IMR-90 (cell line): ENCODE measurements around the gene CIROP. TPM values are rescaled to one million over a fixed set of nuclear protein-coding genes. Genes with fewer than 3 reads are reported as not detected.

Source experiments
- ATAC-seq: fragments of 200-7000 bp; cut with Tn5 transposase; 2 replicates; pipeline ENCODE4 v1.9.1; 2020; ENCODE audit warnings: low read depth, mild to moderate bottlenecking, moderate library complexity
- BruUV-seq: library from RNA; stranded (reverse); fragments of 400-500 nt; replicated peaks from 2 replicates; lab custom pipeline; 2021; lab: Mats Ljungman, UMichigan
- CTCF ChIA-PET: fragments of 300-600 bp; formaldehyde crosslinking; extraction: SDS; loops from one replicate; lab custom pipeline; 2021; ENCODE audit warnings: antibody characterized with exemption; lab: Yijun Ruan, JAX
- POLR2A ChIA-PET: fragments of 300-600 bp; sonication (Branson Sonifier 250); formaldehyde crosslinking; loops from one replicate; lab custom pipeline; 2022; ENCODE audit warnings: antibody characterized with exemption; ENCODE audit not compliant: unreplicated experiment; lab: Charles Lee
- DNase-seq: peaks from one replicate; pipeline ENCODE4 v3.0.0; 2013
- H2AFZ ChIP-seq: replicated peaks from 2 replicates; pipeline ENCODE3; 2013; ENCODE audit warnings: low read length, mild to moderate bottlenecking; ENCODE audit not compliant: poor library complexity
- H2AK5ac ChIP-seq: 2 replicates; pipeline ENCODE4 v1.6.1; 2013; ENCODE audit warnings: low read depth, low read length, inconsistent platforms
- H2AK9ac ChIP-seq: replicated peaks from 2 replicates; pipeline ENCODE3; 2013; ENCODE audit warnings: mild to moderate bottlenecking, low read depth, low read length, moderate library complexity; ENCODE audit not compliant: poor library complexity
- H2BK120ac ChIP-seq: 2 replicates; pipeline ENCODE4 v1.6.1; 2013; ENCODE audit warnings: low read depth, low read length, inconsistent platforms
- H2BK15ac ChIP-seq: 3 replicates; pipeline ENCODE4 v1.6.1; 2013; ENCODE audit warnings: low read depth, low read length, inconsistent platforms
- H2BK20ac ChIP-seq: 2 replicates; pipeline ENCODE4 v1.6.1; 2013; ENCODE audit warnings: low read depth, mild to moderate bottlenecking, inconsistent platforms, low read length, moderate library complexity
- H2BK5ac ChIP-seq: 2 replicates; pipeline ENCODE4 v1.6.1; 2013; ENCODE audit warnings: mild to moderate bottlenecking, low read depth, low read length, inconsistent platforms; ENCODE audit not compliant: poor library complexity, severe bottlenecking
- H3K14ac ChIP-seq: replicated peaks from 2 replicates; pipeline ENCODE4 v1.6.1; 2013; ENCODE audit warnings: low read depth, low read length, inconsistent platforms
- H3K18ac ChIP-seq: 2 replicates; pipeline ENCODE4 v1.6.1; 2013; ENCODE audit warnings: low read depth, low read length, control low read depth
- H3K23ac ChIP-seq: 2 replicates; pipeline ENCODE4 v1.6.1; 2013; ENCODE audit warnings: low read depth, low read length, inconsistent platforms
- H3K27ac ChIP-seq: 2 replicates; pipeline ENCODE4 v1.5.1; 2013; ENCODE audit warnings: mild to moderate bottlenecking, control low read depth, low read length; ENCODE audit not compliant: insufficient read depth
- H3K27me3 ChIP-seq: 2 replicates; pipeline ENCODE4 v1.6.1; 2013; ENCODE audit warnings: low read length; ENCODE audit not compliant: control insufficient read depth, insufficient read depth
- H3K36me3 ChIP-seq: 2 replicates; pipeline ENCODE4 v1.6.1; 2013; ENCODE audit warnings: low read length, mixed read lengths; ENCODE audit not compliant: control insufficient read depth, insufficient read depth
- H3K4ac ChIP-seq: 2 replicates; pipeline ENCODE4 v1.6.1; 2013; ENCODE audit warnings: low read depth, low read length, inconsistent platforms
- H3K4me1 ChIP-seq: 2 replicates; pipeline ENCODE4 v1.6.1; 2013; ENCODE audit warnings: low read length, mixed read lengths; ENCODE audit not compliant: control insufficient read depth, insufficient read depth
- H3K4me2 ChIP-seq: 2 replicates; pipeline ENCODE4 v1.6.1; 2013; ENCODE audit warnings: low read depth, mild to moderate bottlenecking, control low read depth, low read length, moderate library complexity
- H3K4me3 ChIP-seq: 2 replicates; pipeline ENCODE4 v1.5.1; 2013; ENCODE audit warnings: low read depth, mild to moderate bottlenecking, control low read depth, low read length, moderate library complexity; ENCODE audit not compliant: insufficient read depth
- H3K56ac ChIP-seq: 2 replicates; pipeline ENCODE4 v1.6.1; 2013; ENCODE audit warnings: low read length, inconsistent platforms; ENCODE audit not compliant: insufficient read depth; ENCODE audit errors: extremely low read depth
- H3K79me1 ChIP-seq, 2 experiments: 2 replicates each; pipeline ENCODE4 v1.6.1; 2013; ENCODE audit warnings: low read length in 2 of 2, inconsistent platforms in 1 of 2, low read depth in 1 of 2
- H3K9ac ChIP-seq: 2 replicates; pipeline ENCODE4 v1.6.1; 2013; ENCODE audit warnings: low read depth, low read length, control low read depth
- H3K9me1 ChIP-seq: 2 replicates; pipeline ENCODE4 v1.6.1; 2013; ENCODE audit warnings: low read length, inconsistent platforms; ENCODE audit not compliant: insufficient read depth
- H3K9me3 ChIP-seq: 2 replicates; pipeline ENCODE4 v1.6.1; 2013; ENCODE audit warnings: low read length; ENCODE audit not compliant: control insufficient read depth, insufficient read depth
- H4K20me1 ChIP-seq: 2 replicates; pipeline ENCODE4 v1.6.1; 2013; ENCODE audit warnings: low read length, inconsistent platforms; ENCODE audit not compliant: insufficient read depth
- H4K5ac ChIP-seq: 2 replicates; pipeline ENCODE4 v1.6.1; 2013; ENCODE audit warnings: mild to moderate bottlenecking, low read depth, low read length, control low read depth
- H4K8ac ChIP-seq, 2 experiments: 2 replicates each; pipeline ENCODE4 v1.6.1; 2013; ENCODE audit warnings: low read depth in 2 of 2, low read length in 2 of 2, control low read depth in 1 of 2, inconsistent platforms in 1 of 2
- H4K91ac ChIP-seq: 2 replicates; pipeline ENCODE4 v1.6.1; 2013; ENCODE audit warnings: low read depth, low read length, inconsistent platforms; ENCODE audit not compliant: insufficient read depth
- BHLHE40 ChIP-seq: fragments of 150-350 bp; IDR thresholded peaks from 2 replicates; pipeline ENCODE4 v1.6.1; 2016; ENCODE audit warnings: mild to moderate bottlenecking, low read depth, low read length
- CEBPB ChIP-seq: IDR thresholded peaks from 2 replicates; pipeline ENCODE4 v1.6.1; 2012; ENCODE audit warnings: low read depth, low read length, improper control_type of control experiment
- CHD1 ChIP-seq: IDR thresholded peaks from 2 replicates; pipeline ENCODE4 v1.6.1; 2012; ENCODE audit warnings: low read depth, low read length, improper control_type of control experiment
- CTCF ChIP-seq: conservative IDR thresholded peaks from 2 replicates; pipeline ENCODE4 v1.5.1; 2012; ENCODE audit warnings: mild to moderate bottlenecking, low read depth, low read length, improper control_type of control experiment
- MAFK ChIP-seq: IDR thresholded peaks from 2 replicates; pipeline ENCODE4 v1.6.1; 2012; ENCODE audit warnings: low read depth, low read length, improper control_type of control experiment
- MAZ ChIP-seq: IDR thresholded peaks from 2 replicates; pipeline ENCODE4 v1.6.1; 2012; ENCODE audit warnings: low read depth, mild to moderate bottlenecking, low read length, improper control_type of control experiment, moderate library complexity, borderline replicate concordance
- NFE2L2 ChIP-seq: fragments of 150-350 bp; IDR thresholded peaks from 2 replicates; pipeline ENCODE4 v1.6.1; 2016; ENCODE audit warnings: low read depth, mild to moderate bottlenecking, low read length
- POLR2A ChIP-seq: IDR thresholded peaks from 2 replicates; pipeline ENCODE4 v1.6.1; 2012; ENCODE audit warnings: mild to moderate bottlenecking, low read depth, low read length
- RAD21 ChIP-seq: IDR thresholded peaks from 2 replicates; pipeline ENCODE4 v1.6.1; 2012; ENCODE audit warnings: low read length, improper control_type of control experiment
- RFX5 ChIP-seq: IDR thresholded peaks from 2 replicates; pipeline ENCODE4 v1.8.0; 2012; ENCODE audit warnings: low read depth, mild to moderate bottlenecking, low read length, moderate library complexity
- SMC3 ChIP-seq: fragments of 150-350 bp; IDR thresholded peaks from 2 replicates; pipeline ENCODE4 v1.6.1; 2016; ENCODE audit warnings: low read depth, mild to moderate bottlenecking, antibody characterized with exemption, low read length, moderate library complexity
- USF2 ChIP-seq: fragments of 150-350 bp; IDR thresholded peaks from 2 replicates; pipeline ENCODE4 v1.6.1; 2017; ENCODE audit warnings: mild to moderate bottlenecking, antibody characterized with exemption, low read length, low read depth
- WGBS, 2 experiments: methylation state at CpG; one replicate each; pipeline versions ENCODE4 v1.1.5 to v1.1.7; 2013; ENCODE audit warnings: missing lambda C conversion rate in 2 of 2; ENCODE audit not compliant: insufficient read length in 1 of 2; ENCODE audit errors: extremely low coverage in 2 of 2; 5-methylcytosine and 5-hydroxymethylcytosine counted together
- dilution Hi-C: fragments of 300-500 bp; cut with HindIII; formaldehyde crosslinking; loops from one replicate; pipeline ENCODE4 v1.14.3; 2018; ENCODE audit warnings: low sequenced_read_pairs; ENCODE audit not compliant: unreplicated experiment
- in situ Hi-C: fragments of 300-500 bp; cut with MboI; formaldehyde crosslinking; loops from 3 replicates; pipeline ENCODE4 v1.14.3; 2019; ENCODE audit warnings: low sequenced_read_pairs, inconsistent platforms, mixed read lengths
- intact Hi-C: fragments of 100-400 bp; cut with micrococcal nuclease; formaldehyde crosslinking; loops from 2 replicates; pipeline ENCODE4 v1.10.0; 2022
- polyA plus RNA-seq, 3 experiments: library from polyadenylated mRNA; depleted of rRNA; stranded (reverse); fragments of >200 nt; gene quantifications; 2 replicates each; pipeline ENCODE4 v1.2.3, GENCODE V29; 2012; ENCODE audit warnings: low replicate concordance in 1 of 3
- total RNA-seq: library from RNA; depleted of rRNA; stranded (reverse); fragments of >200 nt; gene quantifications from 2 replicates; pipeline ENCODE4 v1.2.3, GENCODE V29; 2012

CIROP gene
- total and polyA plus RNA-seq, 2 of the 4 experiments (the other 2 are of a cell fraction), result 0.31 to 0.36 TPM

- in situ Hi-C loops, result no loop called here
- Histone ChIP-seq H2AK9ac (no peak overlapping the region), H3K56ac (no peak overlapping the region), H3K9me3 (0 out of 2 replicates have a peak, but pooled peaks cover 2% of the 10 kb centered on the region), H3K79me1 (no peaks in the 10 kb centered on the region), H3K9me1 (no peaks in the 10 kb centered on the region), H2BK20ac (no peak overlapping the region), H4K5ac (no peak overlapping the region), H3K4me1 (no peaks in the 10 kb centered on the region), H3K9ac (no peak overlapping the region), H2AFZ (no peak overlapping the region), H4K8ac (no peak overlapping the region), H2BK15ac (no peak overlapping the region), H3K4me2 (no peak overlapping the region), H3K4ac (no peak overlapping the region), H4K20me1 (no peaks in the 10 kb centered on the region), H3K23ac (no peak overlapping the region), H3K36me3 (no peaks in the 10 kb centered on the region), H2AK5ac (no peak overlapping the region), H2BK5ac (no peak overlapping the region), H4K91ac (no peak overlapping the region), H3K14ac (no peak overlapping the region), H3K18ac (no peak overlapping the region), H3K27ac (no peak overlapping the region), H3K4me3 (no peak overlapping the region), H3K27me3 (peaks cover 13% of the 10 kb centered on the region), H2BK120ac (no peak overlapping the region)
- no peak for DNase-seq
- no TSS peak for BruUV-seq
- no peak; the same call in 1 of the 2 replicates for ATAC-seq
- intact Hi-C loops, result no loop called here
- dilution Hi-C loops, result no loop called here
- WGBS, 2 experiments, result 93% methylated on average over 2 of the region's 5 CpGs; no CpG with 5 or more reads in 1 of the 2 experiments
- ChIA-PET CTCF (no interaction called here), POLR2A (no interaction called here)
- TF ChIP-seq RFX5 (no peak), NFE2L2 (no peak), MAZ (no peak), MAFK (no peak), CTCF (no peak), RAD21 (no peak), SMC3 (no peak), USF2 (no peak), CEBPB (no peak), CHD1 (no peak), POLR2A (no peak), BHLHE40 (no peak)
These were observed 43.9 kb upstream of the CIROP start for GRCh38 chr14:23148591-23149249.
